Hypothalamus (tissue), 51 donors: ENCODE data around the gene PPP6R2.
"Not testable (repeated sequence)": the region's sequence is repeated elsewhere in the genome, so short reads cannot be mapped to it uniquely, and the experiment has no call there.

Source experiments
- DNase-seq, 51 donors: peaks; one replicate each; lab custom pipeline; 2025; lab: John Stamatoyannopoulos, UW

The PPP6R2 gene

DNA sequence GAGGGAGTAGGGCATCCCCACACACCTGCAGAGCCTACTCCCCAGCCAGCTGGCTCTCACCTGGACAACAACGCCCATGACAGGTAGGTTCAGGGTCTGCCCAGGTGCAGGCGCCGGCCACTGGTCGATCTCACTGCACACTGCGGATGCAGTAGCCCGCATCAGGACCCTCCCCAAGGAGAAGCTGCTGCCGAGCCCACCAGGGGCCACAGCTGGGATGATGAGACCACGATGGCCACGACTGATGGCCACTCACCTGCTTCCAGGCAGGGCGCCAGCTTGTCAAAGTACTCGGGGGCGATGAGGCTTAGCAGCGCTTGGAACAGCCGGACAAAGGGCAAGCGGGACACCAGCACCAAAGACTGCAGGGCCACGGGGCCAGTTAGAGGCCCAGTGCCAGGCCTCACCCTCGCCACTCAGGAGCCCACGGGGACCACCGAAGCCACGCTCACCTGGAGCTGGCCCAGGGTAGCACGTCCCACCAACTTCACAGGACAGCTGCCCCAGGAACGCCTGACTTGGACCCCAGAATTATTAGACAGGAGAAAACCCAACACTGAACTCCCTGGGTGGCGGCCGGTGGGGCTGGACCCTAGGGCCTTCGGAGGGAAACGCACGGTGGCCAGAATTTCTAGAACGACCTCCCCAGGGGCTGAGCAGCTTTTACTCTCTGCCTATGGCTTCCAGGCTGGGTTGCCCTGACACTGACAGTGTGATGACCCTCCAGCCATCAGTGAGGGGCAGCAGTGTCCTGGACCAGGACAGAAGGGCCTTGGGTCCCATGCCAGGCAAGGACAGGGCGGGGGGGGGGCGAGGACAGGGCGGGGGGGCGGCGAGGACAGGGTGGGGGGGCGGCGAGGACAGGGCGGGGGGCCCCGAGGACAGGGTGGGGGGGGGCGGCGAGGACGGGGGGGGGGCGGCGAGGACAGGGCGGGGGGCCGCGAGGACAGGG lies 26.7 kb upstream of the PPP6R2 start:
- DNase-seq, result no peak

DNA sequence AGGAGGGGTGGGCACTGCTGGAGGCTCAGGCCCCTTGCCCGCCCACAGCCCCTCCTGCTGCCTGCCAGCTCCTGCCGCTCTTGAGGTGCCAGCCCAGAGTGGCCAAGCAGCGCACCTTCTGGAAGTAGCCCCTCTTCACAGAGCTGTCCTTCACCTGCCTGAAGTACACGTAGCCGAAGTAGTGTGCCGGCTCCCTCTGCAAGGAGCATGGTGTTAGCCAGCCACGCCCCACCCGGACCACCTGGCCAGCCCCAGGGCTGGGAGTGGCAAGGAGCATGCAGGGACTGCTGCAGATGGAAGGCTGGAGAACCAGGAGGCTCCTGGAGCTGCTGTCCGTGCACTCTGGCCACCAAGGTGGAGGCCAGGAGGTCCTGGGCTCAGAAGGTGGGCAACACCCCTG lies 25.9 kb upstream of the PPP6R2 start:
- no peak for DNase-seq

DNA sequence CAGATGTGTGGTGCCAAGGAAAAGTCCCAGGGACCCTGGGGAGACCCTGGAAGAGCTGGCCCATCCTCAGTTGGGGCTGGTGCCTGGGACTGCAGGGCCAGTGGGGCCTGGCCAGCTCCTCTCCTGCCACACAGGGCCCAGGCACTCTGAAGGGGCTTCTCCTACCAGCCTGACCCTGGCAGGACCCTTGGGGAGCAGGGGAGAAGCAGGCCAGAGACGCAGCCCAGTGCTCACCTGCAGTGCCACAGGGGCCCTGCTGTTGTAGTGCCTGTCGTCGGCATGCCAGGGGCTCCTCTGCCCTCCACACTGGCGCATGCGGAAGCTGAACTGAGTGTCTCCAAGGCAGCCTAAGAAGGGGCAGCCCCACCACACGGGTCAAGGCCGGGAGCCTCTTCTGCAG lies 25.5 kb upstream of the PPP6R2 start:
- no peak for DNase-seq

DNA sequence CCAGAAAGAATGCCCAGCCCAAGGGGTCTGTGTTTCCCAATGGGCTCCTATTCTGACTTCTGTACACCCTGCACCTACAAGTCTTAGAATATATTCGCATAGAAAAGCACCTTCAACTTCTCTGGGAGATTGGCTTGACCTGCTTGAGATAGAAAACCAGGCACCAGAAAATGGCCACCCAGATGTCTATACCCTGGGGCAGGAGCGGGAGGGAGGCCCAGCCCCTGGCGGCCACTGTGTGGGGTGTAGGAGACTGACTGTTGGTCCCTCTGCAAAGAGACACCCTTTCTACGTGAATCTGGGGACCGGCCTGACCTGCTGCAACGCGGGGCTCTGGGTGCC lies 24.8 kb upstream of the PPP6R2 start:
- DNase-seq, result no peak

DNA sequence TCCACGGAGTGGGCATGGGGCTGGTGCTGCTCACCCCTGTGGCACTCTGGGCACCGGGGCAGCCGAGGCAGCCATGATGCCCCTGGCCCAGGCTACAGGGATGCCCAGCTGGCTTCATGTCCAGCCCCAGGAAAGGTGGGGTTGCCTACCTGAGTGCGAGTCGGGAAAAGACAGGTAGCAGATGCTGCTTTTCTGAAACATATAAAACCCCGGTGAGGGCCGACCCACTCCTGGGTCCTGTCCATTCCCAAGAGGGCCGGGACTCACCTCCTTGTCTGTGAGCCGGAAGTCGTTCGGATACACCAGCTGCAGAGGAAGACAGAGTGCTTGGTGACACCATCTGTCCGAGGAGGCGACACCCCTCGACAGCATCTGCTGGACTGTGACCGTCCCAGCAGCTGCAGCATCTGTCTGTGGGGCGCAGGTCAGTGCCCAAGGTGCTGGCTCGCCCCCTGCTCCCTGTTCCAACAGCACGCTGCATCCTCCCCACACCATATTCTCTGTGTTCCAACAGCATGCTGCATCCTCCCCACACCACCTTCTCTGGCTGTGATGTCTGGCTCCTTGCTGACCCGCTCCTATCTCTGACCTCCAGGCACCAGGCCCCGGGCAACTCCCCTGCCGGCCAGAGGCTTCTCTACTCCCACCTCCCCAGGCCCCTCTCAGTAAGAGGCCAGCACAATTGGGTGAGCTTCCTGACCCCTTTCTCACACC lies 24.3 kb upstream of the PPP6R2 start:
- no peak for DNase-seq

DNA sequence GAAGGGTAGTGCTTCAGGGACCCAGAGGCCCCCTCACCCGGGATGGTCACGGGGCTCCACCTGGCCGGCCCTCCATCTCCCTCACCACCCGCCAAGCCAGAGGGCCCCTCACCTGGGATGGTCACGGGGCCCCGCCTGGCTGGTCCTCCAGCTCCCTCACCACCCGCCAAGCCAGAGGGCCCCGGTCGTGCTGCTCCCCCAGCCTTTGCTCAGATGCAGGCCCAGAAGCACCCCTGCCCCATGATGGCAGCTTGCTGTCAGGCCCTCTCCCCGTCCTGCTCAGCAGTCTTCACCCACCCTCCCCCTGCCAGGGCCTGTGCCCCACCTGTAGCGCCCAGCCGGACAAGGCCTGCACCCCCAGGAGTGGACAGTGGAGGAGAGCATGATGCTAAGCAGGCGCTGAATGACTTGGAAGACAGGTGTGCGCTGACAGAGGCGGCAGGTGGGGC lies 23.6 kb upstream of the PPP6R2 start:
- no peak for DNase-seq

DNA sequence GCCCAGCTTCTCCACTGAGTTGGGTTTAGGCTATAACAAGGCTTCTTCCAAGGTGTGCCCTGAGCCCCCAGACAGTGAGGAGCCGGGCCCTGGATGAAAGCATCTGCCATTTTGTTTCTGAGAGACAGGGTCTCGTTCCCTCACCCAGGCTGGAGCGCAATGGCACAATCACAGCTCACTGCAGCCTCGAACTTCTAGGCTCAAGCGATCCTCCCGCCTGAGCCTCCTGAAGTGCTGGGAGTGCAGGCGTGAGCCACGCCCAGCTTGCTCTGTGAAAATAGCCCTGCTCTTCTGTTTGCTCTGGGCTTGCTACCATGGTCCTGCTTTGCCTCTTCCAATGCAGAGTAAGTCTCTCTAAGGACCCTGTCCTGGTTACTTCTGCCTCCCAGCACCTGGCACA lies 23.0 kb upstream of the PPP6R2 start:
- DNase-seq, result no peak

DNA sequence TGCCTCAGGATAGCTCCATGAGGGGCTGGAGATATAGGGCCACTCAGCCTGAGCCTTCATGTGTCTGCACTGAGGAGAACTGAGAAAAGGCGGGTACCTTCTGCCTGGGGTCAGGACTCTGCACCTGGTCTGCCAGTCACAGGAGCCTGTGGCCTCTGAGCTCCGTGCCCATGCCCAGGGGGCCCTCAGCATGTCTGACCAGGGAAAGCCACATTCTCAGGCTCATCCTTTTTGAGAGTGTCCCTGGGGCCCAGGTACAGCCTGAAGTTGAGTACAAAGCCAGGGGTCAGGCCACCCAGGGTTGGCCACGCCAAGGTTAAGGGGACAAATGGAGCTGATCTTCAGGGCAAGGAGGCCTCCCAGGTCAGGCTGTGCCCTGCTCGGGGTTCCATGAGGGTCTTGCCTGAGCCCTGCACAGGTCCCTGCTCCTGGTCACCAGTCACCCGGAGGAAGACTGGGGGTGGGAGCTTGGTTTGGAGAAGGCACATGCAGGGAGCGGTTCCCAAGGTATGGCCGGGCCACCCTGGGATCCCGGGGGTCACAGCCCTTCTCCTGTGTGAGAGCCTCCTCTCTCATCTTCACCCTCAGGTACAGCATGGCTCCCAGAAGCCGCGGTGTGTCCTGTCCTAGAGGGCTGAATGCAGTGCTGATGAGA lies 22.3 kb upstream of the PPP6R2 start:
- no peak for DNase-seq

DNA sequence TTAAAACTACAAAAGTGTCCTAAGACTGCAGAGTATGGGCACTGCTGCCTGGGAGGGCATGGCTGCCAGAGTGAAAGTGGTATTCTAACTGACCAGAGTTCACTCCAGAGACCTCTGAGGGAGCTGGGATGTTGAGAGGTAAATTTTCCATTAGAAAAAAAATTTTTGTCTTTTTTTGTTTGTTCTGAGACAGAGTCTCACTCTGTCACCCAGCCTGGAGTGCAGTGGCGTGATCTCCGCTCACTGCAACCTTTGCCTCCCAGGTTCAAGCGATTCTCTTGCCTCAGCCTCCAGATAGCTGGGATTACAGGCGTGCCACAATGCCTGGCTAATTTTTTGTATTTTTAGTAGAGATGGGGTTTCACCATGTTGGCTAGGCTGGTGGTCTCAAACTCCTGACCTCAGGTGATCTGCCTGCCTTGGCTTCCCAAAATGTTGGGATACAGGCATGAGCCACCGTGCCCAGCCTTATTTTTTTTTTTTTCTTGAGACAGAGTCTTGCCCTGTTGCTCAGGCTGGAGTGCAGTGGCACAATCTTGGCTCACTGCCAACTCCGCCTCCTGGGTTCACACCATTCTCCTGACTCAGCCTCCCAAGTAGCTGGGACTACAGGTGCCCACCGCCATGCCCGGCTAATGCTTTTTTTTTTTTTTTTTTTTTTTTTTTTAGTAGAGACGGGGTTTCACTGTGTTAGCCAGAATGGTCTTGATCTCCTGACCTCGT lies 20.6 kb upstream of the PPP6R2 start:
- DNase-seq, result not testable (repeated sequence)

DNA sequence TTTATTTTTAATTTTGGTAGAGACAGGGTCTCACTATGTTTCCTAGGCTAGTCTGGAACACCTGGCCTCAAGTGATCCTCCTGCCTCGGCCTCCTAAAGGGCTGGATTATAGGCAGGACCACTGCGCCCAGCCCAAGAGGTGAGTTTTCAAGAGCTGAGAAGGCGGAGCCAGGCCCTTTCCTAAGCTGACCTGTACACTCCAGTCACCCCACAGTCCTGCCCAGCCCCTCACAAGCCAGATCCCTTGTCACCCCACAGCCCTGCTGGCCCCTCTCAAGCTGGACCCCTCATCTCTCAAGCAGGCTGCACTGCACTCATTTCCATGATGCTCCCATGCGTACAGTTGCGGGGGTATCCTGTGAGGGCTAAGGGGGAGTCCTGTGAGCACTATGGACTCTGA lies 19.2 kb upstream of the PPP6R2 start:
- no peak for DNase-seq

DNA sequence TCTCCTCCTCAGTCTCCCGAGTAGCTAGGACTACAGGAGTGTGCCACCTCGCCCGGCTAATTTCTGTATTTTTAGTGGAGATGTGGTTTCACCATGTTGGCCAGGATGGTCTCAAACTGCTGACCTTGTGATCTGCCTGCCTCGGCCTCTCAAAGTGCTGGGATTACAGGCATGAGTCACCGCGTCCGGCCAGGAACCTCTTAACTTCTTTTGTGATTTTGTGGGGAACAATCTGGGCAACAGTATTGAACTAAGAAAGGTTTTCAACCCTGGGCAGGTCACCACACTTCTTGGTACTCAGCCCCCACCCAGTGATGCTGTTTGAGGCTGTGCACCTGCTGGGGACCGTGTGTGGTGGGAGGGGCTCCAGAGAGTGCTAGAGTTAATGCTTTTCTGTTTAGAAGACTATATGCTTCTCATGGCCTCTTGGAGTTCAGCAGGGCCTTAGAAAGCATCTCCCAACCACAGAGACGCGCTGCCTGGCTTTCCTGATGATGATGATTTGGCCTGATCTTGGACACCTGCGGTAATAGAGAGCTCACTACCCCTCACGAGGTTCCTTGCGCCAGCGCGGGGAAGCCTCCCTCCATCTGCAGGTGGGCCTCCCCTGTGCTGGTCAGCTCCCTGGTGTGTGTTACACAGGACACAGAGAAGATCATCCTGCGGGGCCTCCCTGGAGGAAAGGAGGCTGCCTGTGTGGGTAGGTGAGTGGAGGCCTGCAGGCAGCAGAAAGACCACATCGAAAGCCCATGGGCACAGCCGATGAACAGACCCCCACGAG lies 17.5 kb upstream of the PPP6R2 start:
- no peak for DNase-seq

DNA sequence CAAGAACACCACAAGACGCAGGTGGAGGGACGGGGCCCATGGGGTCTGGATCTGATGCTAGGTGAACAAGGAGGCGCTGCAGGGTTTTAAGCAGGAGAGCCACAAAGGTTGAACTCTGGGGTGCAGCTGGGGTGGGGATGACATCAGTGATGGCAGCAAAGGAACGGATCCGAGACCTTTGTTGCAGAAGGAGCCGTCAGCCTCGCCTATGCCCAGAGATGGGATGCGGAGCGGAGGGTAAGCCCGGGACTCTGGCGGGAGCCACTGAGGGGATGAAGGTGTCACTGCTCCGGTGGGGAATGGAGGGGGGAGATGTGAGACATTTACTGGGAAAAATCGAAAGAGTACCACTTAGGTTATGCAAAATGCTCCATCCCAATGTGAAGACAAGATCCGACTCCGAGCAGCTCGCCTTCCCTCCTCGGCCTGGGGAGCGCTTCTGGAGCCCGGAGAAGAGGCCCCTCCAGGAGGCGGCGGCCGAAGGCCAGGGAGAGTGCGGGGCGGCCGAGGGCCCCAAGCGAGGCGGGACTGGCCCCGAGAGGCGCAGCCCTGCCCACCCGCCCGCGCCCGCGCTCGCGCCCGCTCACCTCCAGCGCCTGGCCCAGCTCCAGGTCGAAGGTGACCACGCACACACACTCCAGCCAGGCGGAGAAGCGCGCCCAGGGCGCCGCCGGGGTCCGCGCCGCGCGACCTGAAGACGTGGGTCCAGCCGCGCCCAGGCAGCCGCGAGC lies 16.7 kb upstream of the PPP6R2 start:
- peak in 3 of 51 donors; percentile 45 to 73 (median 62) for DNase-seq

DNA sequence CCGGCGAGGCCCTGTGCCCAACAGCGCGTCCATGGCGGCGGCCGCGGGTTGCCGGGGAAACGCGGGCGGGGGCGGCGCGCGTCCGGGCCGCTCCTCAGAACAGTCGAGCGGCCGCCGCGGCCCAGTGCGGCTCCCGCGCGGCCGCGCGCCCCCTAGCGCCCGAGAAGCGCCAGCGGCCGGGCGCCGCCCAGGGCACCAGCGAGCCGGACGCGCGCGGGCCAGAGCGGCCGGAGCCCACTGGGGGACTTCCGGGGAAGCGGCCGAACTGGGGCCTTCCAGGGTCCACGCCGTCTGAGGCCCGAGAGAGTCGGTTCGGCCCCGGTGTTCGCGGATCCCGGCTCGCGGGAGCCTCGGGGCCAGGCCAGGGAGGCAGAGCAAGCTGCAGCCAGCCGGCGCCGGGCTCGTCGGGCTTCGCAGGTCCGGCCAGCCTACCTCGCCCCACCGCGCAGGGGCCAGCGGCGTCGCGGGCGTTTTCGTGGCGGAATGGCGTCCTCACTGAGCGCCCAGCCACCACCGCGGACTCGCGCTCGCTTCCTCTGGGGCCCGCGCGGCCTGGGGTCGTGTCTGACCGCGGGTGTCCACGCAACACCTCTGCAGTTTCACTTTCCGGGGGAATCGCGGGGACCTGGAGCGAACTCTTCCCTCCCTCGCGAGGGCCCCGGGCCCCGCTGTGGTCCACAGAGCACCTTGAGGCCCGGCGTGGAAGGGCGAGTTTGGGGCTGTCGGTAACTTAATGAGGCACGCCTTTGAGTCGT lies 16.0 kb upstream of the PPP6R2 start, which contains the start of gene DENND6B:
Gene DENND6B (minus strand): TSS at position 57 of the 755 bp plus-strand sequence. CDS start 24 bp downstream, at position 33.
- peak in 45 of 51 donors; percentile 23 to 90 (median 70) for DNase-seq

DNA sequence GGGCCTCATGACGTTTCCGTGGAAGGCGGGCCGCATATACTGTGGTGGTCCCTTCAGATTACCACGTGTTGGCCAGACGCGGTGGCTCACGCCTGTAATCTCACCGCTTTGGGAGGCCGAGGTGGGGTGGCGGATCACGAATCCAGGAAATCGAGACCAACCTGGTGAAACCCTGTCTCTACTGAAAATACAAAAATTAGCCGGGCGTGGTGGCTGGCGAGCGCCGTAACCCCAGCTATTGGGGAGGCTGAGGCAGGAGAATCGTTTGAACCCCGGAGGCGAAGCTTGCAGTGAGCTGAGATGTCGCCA lies 15.5 kb upstream of the PPP6R2 start:
- DNase-seq, result no peak

DNA sequence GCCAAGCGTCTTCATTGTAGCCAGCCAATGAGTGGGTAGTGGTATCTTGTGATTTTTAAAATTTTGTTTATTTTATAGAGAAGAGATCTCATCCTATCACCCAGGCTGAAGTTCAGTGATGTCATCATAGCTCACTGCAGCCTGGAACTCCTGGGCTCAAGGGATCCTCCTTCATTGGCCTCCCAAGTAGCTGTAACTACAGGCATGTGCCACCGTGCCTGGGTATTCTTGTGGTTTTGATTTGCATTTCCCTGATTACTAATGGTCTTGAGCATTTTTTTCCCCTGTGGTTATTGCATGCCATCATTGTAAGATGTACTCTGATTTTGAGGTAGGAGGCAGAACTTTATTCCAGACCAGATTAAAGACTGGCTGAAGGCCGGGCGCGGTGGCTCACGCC lies 13.9 kb upstream of the PPP6R2 start:
- no peak for DNase-seq

DNA sequence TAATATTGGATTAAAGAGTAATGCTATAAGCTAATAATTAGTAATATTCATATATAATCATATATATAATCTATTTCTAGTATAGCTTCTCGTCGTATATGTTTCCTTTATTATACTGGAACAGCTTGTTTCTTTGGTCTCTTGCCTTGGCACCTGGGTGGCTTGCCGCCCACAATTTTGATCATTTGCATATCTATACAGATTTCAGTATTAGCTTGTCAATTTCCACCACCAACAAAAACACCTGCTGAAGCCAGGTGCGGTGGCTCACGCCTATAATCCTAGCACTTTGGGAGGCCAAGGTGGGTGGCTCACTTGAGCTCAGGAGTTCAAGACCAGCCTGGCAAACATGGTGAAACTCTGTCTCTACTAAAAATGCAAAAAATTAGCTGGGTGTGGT lies 8.7 kb upstream of the PPP6R2 start:
- DNase-seq, result not testable (repeated sequence)

DNA sequence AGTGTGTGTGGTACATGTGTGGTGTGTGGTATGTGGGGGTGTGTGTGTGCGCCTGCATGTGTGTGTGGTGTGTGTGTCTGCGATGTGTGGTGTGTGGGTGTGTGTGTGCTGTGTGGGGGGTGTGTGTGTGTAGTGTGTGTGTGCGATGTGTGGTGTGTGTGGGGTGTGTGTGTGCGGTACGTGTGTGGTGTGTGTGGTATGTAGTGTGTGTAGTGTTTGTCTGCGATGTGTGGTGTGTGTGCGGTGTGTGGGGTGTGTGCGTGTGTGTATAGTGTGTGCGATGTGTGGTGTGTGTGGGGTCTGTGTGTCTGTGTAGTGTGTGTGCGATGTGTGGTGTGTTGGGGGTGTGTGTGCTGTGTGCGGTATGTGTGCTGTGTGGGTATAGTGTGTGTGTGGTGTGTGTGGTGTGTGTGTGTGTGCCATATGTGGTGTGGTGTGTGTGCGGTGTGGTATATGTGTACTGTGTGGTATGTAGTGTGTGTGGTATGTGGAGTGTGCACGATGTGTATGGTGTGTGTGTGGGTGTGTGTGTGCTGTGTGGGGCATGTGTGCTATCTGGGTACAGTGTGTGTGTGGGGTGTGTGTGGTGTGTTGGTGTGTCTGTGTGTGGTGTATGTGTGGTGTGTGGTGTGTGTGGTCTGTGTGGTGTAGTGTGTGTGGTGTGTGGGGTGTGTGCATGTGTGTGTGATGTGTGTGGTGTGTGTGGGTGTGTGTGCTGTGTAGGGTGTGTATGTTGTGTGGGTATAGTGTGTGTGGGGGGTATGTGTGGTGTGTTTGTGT lies 5.7 kb upstream of the PPP6R2 start:
- DNase-seq, result no peak
